ENCODE data around the gene CCL17. TPM values are rescaled to one million over a fixed set of nuclear protein-coding genes. Genes with fewer than 3 reads are reported as not detected.

CCL17 gene
- total RNA-seq, 1 donor: not detected

- no peaks in the 10 kb centered on the region for H3K27me3 ChIP-seq (ENCODE audit: insufficient read depth, low read length)
- H3K4me3 ChIP-seq (ENCODE audit: low read length): no peak overlapping the region
- H3K9me3 ChIP-seq (ENCODE audit: low read depth, low read length): no peaks in the 10 kb centered on the region
- peaks cover 15% of the 10 kb centered on the region for H3K4me1 ChIP-seq (ENCODE audit: insufficient read depth, low read length)
Observed at GRCh38 chr16:57406881-57407280, 2.3 kb downstream of the CCL17 start.

- no peaks in the 10 kb centered on the region for H3K27me3 ChIP-seq (ENCODE audit: insufficient read depth, low read length)
- H3K4me3 ChIP-seq (ENCODE audit: low read length): no peak overlapping the region
- no peaks in the 10 kb centered on the region for H3K9me3 ChIP-seq (ENCODE audit: low read depth, low read length)
- H3K4me1 ChIP-seq (ENCODE audit: insufficient read depth, low read length): peaks cover 15% of the 10 kb centered on the region
Observed at GRCh38 chr16:57407521-57408353, 3.2 kb downstream of the CCL17 start.

GRCh38 chr16:57409065-57409464 lies 4.5 kb downstream of the CCL17 start:
- H3K9me3 ChIP-seq (ENCODE audit: low read depth, low read length): no peaks in the 10 kb centered on the region
- H3K4me3 ChIP-seq (ENCODE audit: low read length): no peak overlapping the region
- no peaks in the 10 kb centered on the region for H3K27me3 ChIP-seq (ENCODE audit: insufficient read depth, low read length)
- peaks cover 19% of the 10 kb centered on the region for H3K4me1 ChIP-seq (ENCODE audit: insufficient read depth, low read length)

GRCh38 chr16:57409870-57410587 lies 5.5 kb downstream of the CCL17 start:
- H3K27me3 ChIP-seq (ENCODE audit: insufficient read depth, low read length): no peaks in the 10 kb centered on the region
- no peak overlapping the region for H3K4me3 ChIP-seq (ENCODE audit: low read length)
- H3K4me1 ChIP-seq (ENCODE audit: insufficient read depth, low read length): peaks cover 19% of the 10 kb centered on the region
- no peaks in the 10 kb centered on the region for H3K9me3 ChIP-seq (ENCODE audit: low read depth, low read length)

GRCh38 chr16:57411362-57411976 lies 6.9 kb downstream of the CCL17 start:
- no peak overlapping the region for H3K4me3 ChIP-seq (ENCODE audit: low read length)
- no peaks in the 10 kb centered on the region for H3K9me3 ChIP-seq (ENCODE audit: low read depth, low read length)
- peaks cover 21% of the 10 kb centered on the region for H3K4me1 ChIP-seq (ENCODE audit: insufficient read depth, low read length)
- H3K27me3 ChIP-seq (ENCODE audit: insufficient read depth, low read length): no peaks in the 10 kb centered on the region

GRCh38 chr16:57412584-57412983 lies 8.0 kb downstream of the CCL17 start:
- Histone ChIP-seq H3K27me3 (ENCODE audit: insufficient read depth, low read length) (no peaks in the 10 kb centered on the region), H3K9me3 (ENCODE audit: low read depth, low read length) (no peaks in the 10 kb centered on the region), H3K4me3 (ENCODE audit: low read length) (no peak overlapping the region), H3K4me1 (ENCODE audit: insufficient read depth, low read length) (peaks cover 23% of the 10 kb centered on the region)

GRCh38 chr16:57413301-57413730 lies 8.7 kb downstream of the CCL17 start:
- Histone ChIP-seq H3K9me3 (ENCODE audit: low read depth, low read length) (no peaks in the 10 kb centered on the region), H3K27me3 (ENCODE audit: insufficient read depth, low read length) (no peaks in the 10 kb centered on the region), H3K4me3 (ENCODE audit: low read length) (no peak overlapping the region), H3K4me1 (ENCODE audit: insufficient read depth, low read length) (peaks cover 26% of the 10 kb centered on the region)

- no peaks in the 10 kb centered on the region for H3K9me3 ChIP-seq (ENCODE audit: low read depth, low read length)
- H3K4me1 ChIP-seq (ENCODE audit: insufficient read depth, low read length): peaks cover 30% of the 10 kb centered on the region
- H3K4me3 ChIP-seq (ENCODE audit: low read length): no peak overlapping the region
- H3K27me3 ChIP-seq (ENCODE audit: insufficient read depth, low read length): no peaks in the 10 kb centered on the region
Observed at GRCh38 chr16:57413733-57414132, 9.2 kb downstream of the CCL17 start.

GRCh38 chr16:57416084-57416483 lies 11.5 kb downstream of the CCL17 start:
- Histone ChIP-seq H3K4me3 (ENCODE audit: low read length) (no peak overlapping the region), H3K9me3 (ENCODE audit: low read depth, low read length) (no peaks in the 10 kb centered on the region), H3K27me3 (ENCODE audit: insufficient read depth, low read length) (no peaks in the 10 kb centered on the region), H3K4me1 (ENCODE audit: insufficient read depth, low read length) (peaks cover 32% of the 10 kb centered on the region)

- H3K4me3 ChIP-seq (ENCODE audit: low read length): no peak overlapping the region
- H3K4me1 ChIP-seq (ENCODE audit: insufficient read depth, low read length): peaks cover 28% of the 10 kb centered on the region
- no peaks in the 10 kb centered on the region for H3K27me3 ChIP-seq (ENCODE audit: insufficient read depth, low read length)
- H3K9me3 ChIP-seq (ENCODE audit: low read depth, low read length): no peaks in the 10 kb centered on the region
Observed at GRCh38 chr16:57419506-57419905, 14.9 kb downstream of the CCL17 start.

GRCh38 chr16:57422026-57422944 lies 17.7 kb downstream of the CCL17 start:
- Histone ChIP-seq H3K4me3 (ENCODE audit: low read length) (no peak overlapping the region), H3K4me1 (ENCODE audit: insufficient read depth, low read length) (peaks cover 17% of the 10 kb centered on the region), H3K27me3 (ENCODE audit: insufficient read depth, low read length) (no peaks in the 10 kb centered on the region), H3K9me3 (ENCODE audit: low read depth, low read length) (no peaks in the 10 kb centered on the region)

- H3K27me3 ChIP-seq (ENCODE audit: insufficient read depth, low read length): no peaks in the 10 kb centered on the region
- no peaks in the 10 kb centered on the region for H3K9me3 ChIP-seq (ENCODE audit: low read depth, low read length)
- H3K4me3 ChIP-seq (ENCODE audit: low read length): no peak overlapping the region
- H3K4me1 ChIP-seq (ENCODE audit: insufficient read depth, low read length): peaks cover 11% of the 10 kb centered on the region
Observed at GRCh38 chr16:57423152-57423551, 18.6 kb downstream of the CCL17 start.

GRCh38 chr16:57424583-57424982 lies 20.0 kb downstream of the CCL17 start:
- H3K4me1 ChIP-seq (ENCODE audit: insufficient read depth, low read length): no peaks in the 10 kb centered on the region
- H3K9me3 ChIP-seq (ENCODE audit: low read depth, low read length): no peaks in the 10 kb centered on the region
- H3K4me3 ChIP-seq (ENCODE audit: low read length): no peak overlapping the region
- H3K27me3 ChIP-seq (ENCODE audit: insufficient read depth, low read length): no peaks in the 10 kb centered on the region

- Histone ChIP-seq H3K4me3 (ENCODE audit: low read length) (no peak overlapping the region), H3K4me1 (ENCODE audit: insufficient read depth, low read length) (no peaks in the 10 kb centered on the region), H3K9me3 (ENCODE audit: low read depth, low read length) (no peaks in the 10 kb centered on the region), H3K27me3 (ENCODE audit: insufficient read depth, low read length) (no peaks in the 10 kb centered on the region)
Observed at GRCh38 chr16:57426356-57426755, 21.8 kb downstream of the CCL17 start.
